ENCODE results near the gene CBFA2T2. TPM values are rescaled to one million over a fixed set of nuclear protein-coding genes. Genes with fewer than 3 reads are reported as not detected.
A peak's percentile ranks its signal among the peaks of the same experiment; 100 is the strongest.

Gene CBFA2T2
- total RNA-seq, 2 experiments from 2014 or later = 6.4 to 6.7 TPM

GRCh38 chr20:33677991-33678702 is 188.3 kb downstream of the CBFA2T2 start:
- Mint-ChIP-seq H3K4me1 (peaks cover 54% of the 10 kb centered on the region), H3K27ac (no peak overlapping the region), H3K36me3 (peaks cover 45% of the 10 kb centered on the region), H3K4me3 (no peak overlapping the region), H3K27me3 (no peaks in the 10 kb centered on the region), H3K9me3 (no peaks in the 10 kb centered on the region)
- DNase-seq = no peak

GRCh38 chr20:33679758-33680485 is 190.0 kb downstream of the CBFA2T2 start:
- Mint-ChIP-seq H3K27me3 (no peaks in the 10 kb centered on the region), H3K9me3 (no peaks in the 10 kb centered on the region), H3K4me1 (peaks cover 51% of the 10 kb centered on the region), H3K4me3 (peak overlapping the region; percentile 18), H3K36me3 (peaks cover 57% of the 10 kb centered on the region), H3K27ac (peak overlapping the region; percentile 68)
- DNase-seq = peak; percentile 57

DNA sequence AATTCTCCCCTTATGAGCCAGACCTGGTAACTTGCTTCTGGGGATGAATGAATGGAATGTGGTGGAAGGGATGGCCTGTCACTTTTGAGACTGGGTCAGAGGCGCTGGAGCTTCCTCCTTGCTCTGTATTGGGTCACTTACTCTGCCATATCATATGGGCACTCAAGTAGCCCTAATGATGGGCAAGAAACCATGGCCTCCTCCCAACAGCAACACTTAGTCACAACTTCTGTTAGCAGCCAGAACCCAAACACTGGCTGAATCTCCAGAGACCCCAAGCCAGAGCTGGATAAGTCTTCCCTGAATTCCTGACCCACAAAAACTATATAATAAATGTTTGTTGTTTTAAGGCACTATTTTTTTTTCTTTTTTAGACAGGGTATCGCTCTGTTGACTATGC is 190.8 kb downstream of the CBFA2T2 start:
- Mint-ChIP-seq H3K36me3 (peaks cover 60% of the 10 kb centered on the region), H3K4me3 (peak overlapping the region; percentile 34), H3K9me3 (no peaks in the 10 kb centered on the region), H3K4me1 (peaks cover 50% of the 10 kb centered on the region), H3K27me3 (no peaks in the 10 kb centered on the region), H3K27ac (peak overlapping the region; percentile 38)
- no peak for DNase-seq

GRCh38 chr20:33681288-33681687 is 191.4 kb downstream of the CBFA2T2 start:
- no peaks in the 10 kb centered on the region for H3K27me3 Mint-ChIP-seq
- no peak overlapping the region for H3K4me3 Mint-ChIP-seq
- H3K9me3 Mint-ChIP-seq = no peaks in the 10 kb centered on the region
- H3K36me3 Mint-ChIP-seq = peaks cover 59% of the 10 kb centered on the region
- no peak for DNase-seq
- peaks cover 50% of the 10 kb centered on the region for H3K4me1 Mint-ChIP-seq
- no peak overlapping the region for H3K27ac Mint-ChIP-seq

GRCh38 chr20:33681728-33682353 is 191.9 kb downstream of the CBFA2T2 start:
- no peaks in the 10 kb centered on the region for H3K9me3 Mint-ChIP-seq
- H3K4me1 Mint-ChIP-seq = peaks cover 54% of the 10 kb centered on the region
- H3K36me3 Mint-ChIP-seq = peaks cover 57% of the 10 kb centered on the region
- H3K27ac Mint-ChIP-seq = peak overlapping the region; percentile 14
- H3K27me3 Mint-ChIP-seq = no peaks in the 10 kb centered on the region
- no peak for DNase-seq
- peak overlapping the region; percentile 45 for H3K4me3 Mint-ChIP-seq

- H3K36me3 Mint-ChIP-seq = peaks cover 40% of the 10 kb centered on the region
These were observed 194.8 kb downstream of the CBFA2T2 start for GRCh38 chr20:33684533-33685327.

DNA sequence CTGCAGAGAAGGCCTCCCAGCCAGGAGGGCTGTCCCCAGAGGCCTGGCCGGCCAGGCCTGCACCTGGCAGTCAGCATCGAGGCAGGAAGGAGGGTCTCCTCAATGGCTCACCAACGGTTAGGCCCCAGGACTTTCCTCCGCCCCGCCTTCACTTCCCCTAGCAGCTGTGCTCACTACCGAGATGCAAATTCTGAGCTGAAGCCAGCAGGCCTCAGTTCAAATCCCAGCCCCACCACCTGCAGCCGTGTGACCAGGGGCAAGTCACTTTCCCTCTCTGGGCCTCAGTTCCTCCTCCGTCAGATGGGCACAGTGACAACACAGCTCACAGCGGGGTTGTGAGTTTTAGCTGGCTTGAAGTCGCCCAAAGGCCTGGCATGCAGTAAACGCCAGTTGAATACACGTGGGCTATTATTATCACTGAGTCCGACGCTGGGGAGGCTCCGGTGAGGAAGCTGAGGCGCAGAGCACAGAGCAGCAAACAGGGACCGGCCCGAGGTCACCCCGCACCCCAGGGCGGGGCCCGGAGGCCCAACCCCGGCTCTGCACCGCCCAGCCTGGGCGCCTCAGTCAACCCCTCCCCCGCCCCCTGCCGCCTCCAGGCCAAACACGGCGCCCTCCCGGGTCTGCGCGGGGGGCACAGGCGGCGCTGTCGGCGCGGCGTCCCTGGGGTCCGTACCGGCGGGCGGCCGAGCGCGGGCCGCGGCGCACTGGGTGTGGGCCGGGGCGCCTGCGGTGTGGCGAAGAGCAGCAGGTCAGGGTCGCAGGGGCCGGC is 195.6 kb downstream of the CBFA2T2 start:
- H3K4me3 Mint-ChIP-seq = peak overlapping the region; percentile 93
- H3K27me3 Mint-ChIP-seq = no peaks in the 10 kb centered on the region
- no peaks in the 10 kb centered on the region for H3K9me3 Mint-ChIP-seq
- peaks cover 37% of the 10 kb centered on the region for H3K36me3 Mint-ChIP-seq
- H3K27ac Mint-ChIP-seq = peak overlapping the region; percentile 85
- DNase-seq = peak; percentile 80
- peaks cover 68% of the 10 kb centered on the region for H3K4me1 Mint-ChIP-seq

More at GRCh38 chr20:33684533-33685327, 194.8 kb downstream of the CBFA2T2 start:
- Mint-ChIP-seq H3K27me3 (no peaks in the 10 kb centered on the region), H3K4me3 (peak overlapping the region; percentile 93), H3K9me3 (no peaks in the 10 kb centered on the region), H3K27ac (peak overlapping the region; percentile 85), H3K4me1 (peaks cover 68% of the 10 kb centered on the region)
- DNase-seq = no peak

- peak; percentile 99 for DNase-seq
- H3K9me3 Mint-ChIP-seq = no peaks in the 10 kb centered on the region
- peaks cover 31% of the 10 kb centered on the region for H3K36me3 Mint-ChIP-seq
- peak within 1 kb of the TSS; percentile 85 for H3K27ac Mint-ChIP-seq
- no peaks in the 10 kb centered on the region for H3K27me3 Mint-ChIP-seq
- H3K4me3 Mint-ChIP-seq = peak within 1 kb of the TSS; percentile 93
- peaks cover 65% of the 10 kb centered on the region for H3K4me1 Mint-ChIP-seq
These were observed 196.4 kb downstream of the CBFA2T2 start, which contains the start of gene E2F1 for GRCh38 chr20:33686100-33686983. TSS of gene E2F1 (minus strand) at chr20:33686385. CDS start at chr20:33686264, 121 bp downstream.

GRCh38 chr20:33686984-33687366 is 197.1 kb downstream of the CBFA2T2 start:
- DNase-seq = no peak
- H3K27me3 Mint-ChIP-seq = no peaks in the 10 kb centered on the region

DNA sequence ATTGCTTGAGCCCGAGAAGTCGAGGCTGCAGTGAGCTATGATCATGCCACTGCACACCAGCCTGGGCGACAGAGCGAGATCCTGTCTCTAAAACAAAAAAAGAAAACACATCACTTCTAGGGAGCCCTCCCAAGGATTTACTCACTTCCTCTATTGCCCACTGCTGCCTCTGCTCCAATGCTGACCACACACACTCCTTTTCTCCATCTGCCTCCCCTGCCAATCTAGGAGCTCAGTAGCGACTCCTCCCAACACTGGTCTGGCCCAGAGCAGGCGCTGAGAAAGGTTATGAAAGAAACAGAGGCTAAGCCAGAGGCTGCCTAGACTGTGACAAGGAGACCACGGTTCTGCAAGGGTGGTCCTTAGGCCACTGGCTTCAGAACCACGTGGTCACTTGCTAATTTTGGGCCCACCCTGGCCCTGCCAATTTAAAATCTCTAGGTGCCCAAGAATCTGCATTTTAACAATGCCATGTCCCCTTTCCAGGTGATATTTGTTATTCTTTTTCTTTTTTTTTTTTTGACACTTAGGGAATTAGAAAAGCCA is 197.5 kb downstream of the CBFA2T2 start:
- H3K27ac Mint-ChIP-seq = peak overlapping the region; percentile 56
- peaks cover 23% of the 10 kb centered on the region for H3K36me3 Mint-ChIP-seq
- no peak for DNase-seq
- no peaks in the 10 kb centered on the region for H3K9me3 Mint-ChIP-seq
- no peaks in the 10 kb centered on the region for H3K27me3 Mint-ChIP-seq
- H3K4me1 Mint-ChIP-seq = peaks cover 56% of the 10 kb centered on the region
- H3K4me3 Mint-ChIP-seq = no peak overlapping the region

More at GRCh38 chr20:33686984-33687366, 197.1 kb downstream of the CBFA2T2 start:
- Mint-ChIP-seq H3K9me3 (no peaks in the 10 kb centered on the region), H3K36me3 (peaks cover 27% of the 10 kb centered on the region), H3K4me3 (peak overlapping the region; percentile 56), H3K4me1 (peaks cover 59% of the 10 kb centered on the region), H3K27ac (peak overlapping the region; percentile 70)

GRCh38 chr20:33687993-33688937 is 198.4 kb downstream of the CBFA2T2 start:
- Mint-ChIP-seq H3K27me3 (no peaks in the 10 kb centered on the region), H3K4me3 (no peak overlapping the region), H3K9me3 (no peaks in the 10 kb centered on the region), H3K4me1 (peaks cover 54% of the 10 kb centered on the region), H3K27ac (peak overlapping the region; percentile 46), H3K36me3 (peaks cover 17% of the 10 kb centered on the region)
- no peak for DNase-seq

- Mint-ChIP-seq H3K36me3 (peaks cover 14% of the 10 kb centered on the region), H3K4me1 (peaks cover 54% of the 10 kb centered on the region), H3K27me3 (no peaks in the 10 kb centered on the region), H3K9me3 (no peaks in the 10 kb centered on the region), H3K4me3 (no peak overlapping the region), H3K27ac (peak overlapping the region; percentile 46)
- DNase-seq = no peak
These were observed 199.1 kb downstream of the CBFA2T2 start for GRCh38 chr20:33688938-33689424.

Measured in activated naive CD8-positive, alpha-beta T cell treated with anti-CD3 and anti-CD28 coated beads for 36 hours (primary cell).